HG03280 (cell line): Measurements from ENCODE around the gene CEP68.
"Not testable (repeated sequence)": the region's sequence is repeated elsewhere in the genome, so short reads cannot be mapped to it uniquely, and the experiment has no call there.

Source experiments
- ATAC-seq: cut with Tn5 transposase; IDR thresholded peaks from one replicate; pipeline ENCODE4 v1.9.1; 2021; ENCODE audit warnings: mild to moderate bottlenecking, moderate library complexity; ENCODE audit not compliant: unreplicated experiment

Gene CEP68

DNA sequence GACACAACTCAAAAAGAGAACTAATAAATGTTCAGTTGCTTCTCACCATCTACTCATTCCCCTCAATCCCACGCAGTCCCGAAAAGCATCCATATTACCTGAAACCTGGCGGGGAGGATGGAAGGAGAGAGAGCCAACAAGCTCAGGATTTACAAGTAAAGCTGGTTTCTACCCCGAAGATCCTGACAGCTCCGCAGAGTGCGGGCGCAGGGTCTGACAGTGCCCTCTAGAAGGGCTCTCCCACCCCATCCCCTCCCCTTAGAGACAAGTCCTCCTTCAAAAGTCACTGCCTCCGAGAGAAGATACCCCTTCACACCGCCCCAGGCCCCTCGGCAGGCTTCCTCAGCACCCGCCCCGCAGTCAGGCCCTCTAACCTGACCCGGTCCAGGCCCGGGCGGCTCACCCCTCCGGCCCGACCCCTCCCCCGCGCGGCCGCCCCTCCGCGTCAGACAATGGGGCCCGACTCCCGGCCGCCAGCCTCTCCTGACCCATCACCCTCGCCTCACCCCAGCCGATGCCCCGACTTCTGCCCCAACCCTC is 73.1 kb downstream of the CEP68 start:
- ATAC-seq = peak; percentile 13

DNA sequence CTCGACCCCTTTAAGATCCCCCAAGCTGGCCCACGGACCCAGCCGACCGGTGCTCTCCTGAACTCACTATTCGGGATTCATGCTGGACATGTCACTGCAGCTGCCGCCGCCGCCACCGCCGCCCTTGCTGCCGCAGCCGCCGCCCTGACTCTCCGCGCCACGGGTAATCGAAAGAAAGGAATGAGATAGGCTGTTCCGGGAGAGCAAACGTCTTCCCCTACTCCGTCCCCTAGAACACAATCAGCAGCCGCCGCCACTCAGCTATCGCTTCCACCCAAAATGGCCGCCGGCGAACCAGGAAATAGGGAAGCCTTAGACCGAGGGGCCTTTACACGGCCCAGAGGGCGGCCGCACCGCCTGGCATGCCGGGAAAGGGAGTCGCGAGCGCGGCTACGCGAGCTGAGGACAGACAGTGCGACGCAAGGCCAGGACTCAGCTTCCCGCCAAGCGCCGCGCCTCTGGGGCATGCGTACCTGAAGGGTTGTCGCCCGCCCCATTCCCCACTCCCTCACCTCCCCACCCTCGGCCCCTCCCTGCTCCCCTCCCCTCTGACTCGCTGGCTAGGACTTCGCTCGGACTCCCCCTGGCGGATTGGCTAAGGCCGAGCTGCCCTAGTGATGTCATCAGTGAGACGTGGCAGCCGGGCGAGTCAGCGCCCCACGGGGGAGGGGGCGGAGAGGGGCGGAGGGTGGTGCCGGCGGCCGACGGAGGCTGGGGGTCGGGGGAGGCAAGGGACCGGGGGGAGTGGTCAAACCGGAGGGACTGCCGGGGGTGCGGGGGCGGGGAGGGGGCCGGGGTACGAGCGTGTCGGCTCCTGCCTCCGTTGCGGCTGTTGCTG is 73.8 kb downstream of the CEP68 start, which contains the start of gene RAB1A:
Gene RAB1A, minus strand, starts transcription at position 281 of the 838 bp plus-strand sequence. Its CDS starts 191 bp downstream, at position 90.
- ATAC-seq = peak; percentile 94

DNA sequence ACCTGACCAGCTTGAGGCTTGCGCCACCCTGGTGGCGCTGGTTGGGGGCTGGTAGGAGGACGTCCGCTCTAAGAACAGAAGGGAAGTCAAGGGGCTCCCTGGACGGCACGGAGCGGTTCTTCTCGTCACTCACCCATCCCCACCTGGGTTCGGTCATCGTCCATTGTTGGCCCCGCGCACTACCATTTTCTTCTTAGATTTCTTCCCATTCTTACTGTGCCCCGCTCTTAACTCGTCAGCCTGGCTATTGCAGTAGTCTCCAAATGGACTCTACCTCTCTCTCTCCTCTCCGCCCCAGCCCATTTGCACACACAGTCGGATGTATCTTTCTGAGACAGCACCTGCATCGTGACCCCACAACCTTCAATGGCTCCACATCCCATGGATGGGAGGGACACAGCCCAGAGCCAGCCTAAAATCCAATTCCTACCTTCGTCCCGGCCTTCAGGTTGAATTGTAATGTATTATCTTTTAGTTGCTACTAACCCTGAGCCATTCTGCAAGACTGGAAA is 74.5 kb downstream of the CEP68 start:
- peak; percentile 24 for ATAC-seq

DNA sequence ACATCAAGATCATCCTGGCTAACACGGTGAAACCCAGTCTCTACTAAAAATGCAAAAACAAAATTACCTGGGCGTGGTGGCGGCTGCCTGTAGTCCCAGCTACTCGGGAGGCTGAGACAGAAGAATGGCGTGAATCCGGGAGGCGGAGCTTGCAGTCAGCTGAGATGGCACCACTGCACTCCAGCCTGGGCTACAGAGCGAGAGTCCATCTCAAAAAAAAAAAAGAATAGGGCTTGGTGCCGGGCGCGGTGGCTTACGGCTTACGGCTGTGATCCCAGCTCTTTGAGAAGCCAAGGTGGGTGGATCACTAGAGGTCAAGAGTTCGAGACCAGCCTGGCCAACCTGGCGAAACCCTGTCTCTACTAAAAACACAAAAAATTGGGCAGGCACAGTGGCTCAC is 76.7 kb downstream of the CEP68 start:
- ATAC-seq = not testable (repeated sequence)

DNA sequence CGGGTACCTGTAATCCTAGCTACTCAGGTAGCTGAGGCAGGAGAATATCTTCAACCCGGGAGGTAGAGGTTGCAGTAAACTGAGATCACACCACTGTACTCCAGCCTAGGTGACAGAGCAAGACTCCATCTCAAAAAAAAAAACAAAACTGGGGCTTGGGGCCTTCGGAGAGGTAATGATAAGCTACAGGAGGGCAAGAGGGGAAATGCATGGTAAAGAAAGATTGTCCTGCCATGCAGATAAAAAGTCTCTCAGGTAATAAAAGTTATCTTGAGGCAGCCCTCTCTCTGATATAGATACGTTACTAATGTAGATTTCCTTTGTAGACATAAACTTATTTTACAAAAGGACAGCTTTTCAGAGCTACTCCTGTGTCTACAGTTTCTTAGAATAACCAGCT is 77.4 kb downstream of the CEP68 start:
- ATAC-seq = no peak

DNA sequence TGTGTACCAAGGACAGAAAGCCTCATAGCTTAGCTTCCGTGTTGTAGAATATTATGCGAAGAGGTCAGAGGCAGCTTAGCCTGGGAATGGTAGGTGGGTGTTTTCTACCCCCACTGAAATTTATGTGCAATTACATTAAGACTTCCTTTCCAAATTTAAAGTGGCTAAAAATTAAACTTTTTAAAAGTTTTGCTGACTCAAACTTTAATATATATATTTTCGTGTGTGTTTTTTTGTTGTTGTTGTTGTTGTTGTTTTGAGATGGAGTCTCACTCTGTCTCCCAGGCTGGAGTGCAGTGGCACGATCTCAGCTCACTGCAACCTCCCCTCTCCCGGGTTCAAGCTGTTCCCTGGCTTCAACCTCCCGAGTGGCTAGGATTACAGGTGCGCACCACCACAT is 77.9 kb downstream of the CEP68 start:
- ATAC-seq = no peak

DNA sequence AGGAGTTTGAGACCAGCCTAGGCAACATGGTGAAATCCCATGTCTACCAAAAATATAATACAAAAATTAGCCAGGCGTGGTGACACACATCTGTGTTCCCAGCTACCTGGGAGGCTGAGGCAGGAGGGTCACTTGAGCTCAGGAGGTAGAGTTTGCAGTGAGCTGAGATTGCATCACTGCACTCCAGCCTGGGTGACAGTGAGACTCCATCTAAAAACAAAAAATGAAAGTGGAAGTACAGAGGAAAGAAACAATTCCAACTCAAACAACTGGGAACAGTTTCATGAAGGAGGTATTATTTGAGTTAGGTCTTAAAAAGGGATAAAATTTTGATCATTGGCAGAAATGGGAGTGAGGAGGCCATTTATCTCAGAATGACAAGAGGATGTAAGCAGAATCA is 80.0 kb downstream of the CEP68 start:
- no peak for ATAC-seq
